Central memory CD8-positive, alpha-beta T cell (primary cell): ENCODE results near the gene FMN1.

Experiments
- ATAC-seq: fragments of 150-1000 bp; cut with Tn5 transposase; replicated peaks from 2 replicates; pipeline ENCODE4 v1.10.0; 2022; ENCODE audit warnings: mild to moderate bottlenecking, moderate FRiP score, moderate number of reproducible peaks; ENCODE audit not compliant: poor library complexity, severe bottlenecking; ENCODE audit errors: extremely low read depth
- DNase-seq, 2 donors: peaks; one replicate each; pipeline ENCODE4 v3.0.0; 2021; ENCODE audit warnings: low spot score in 2 of 2
- H3K27ac Mint-ChIP-seq: one replicate; pipeline ENCODE4 v1.8.0; 2022; ENCODE audit warnings: low read depth, mild to moderate bottlenecking, moderate library complexity, mixed read lengths
- H3K27me3 Mint-ChIP-seq: one replicate; pipeline ENCODE4 v1.8.0; 2022; ENCODE audit warnings: mixed read lengths
- H3K36me3 Mint-ChIP-seq: one replicate; pipeline ENCODE4 v1.8.0; 2022; ENCODE audit warnings: mild to moderate bottlenecking, moderate library complexity, mixed read lengths; ENCODE audit not compliant: insufficient read depth
- H3K4me1 Mint-ChIP-seq: one replicate; pipeline ENCODE4 v1.8.0; 2022; ENCODE audit warnings: mixed read lengths
- H3K4me3 Mint-ChIP-seq: one replicate; pipeline ENCODE4 v1.8.0; 2022; ENCODE audit warnings: mild to moderate bottlenecking, moderate library complexity, mixed read lengths
- H3K9me3 Mint-ChIP-seq: one replicate; pipeline ENCODE4 v1.8.0; 2022; ENCODE audit warnings: mixed read lengths

Gene FMN1

GRCh38 chr15:32730677-32731654 lies 463.5 kb downstream of the FMN1 start:
- Mint-ChIP-seq H3K4me3 (no peak overlapping the region), H3K9me3 (peaks cover 5% of the 10 kb centered on the region), H3K36me3 (no peaks in the 10 kb centered on the region), H3K27me3 (peaks cover 49% of the 10 kb centered on the region), H3K4me1 (no peaks in the 10 kb centered on the region), H3K27ac (no peak overlapping the region)
- no peak for ATAC-seq
- DNase-seq, result no peak

DNA sequence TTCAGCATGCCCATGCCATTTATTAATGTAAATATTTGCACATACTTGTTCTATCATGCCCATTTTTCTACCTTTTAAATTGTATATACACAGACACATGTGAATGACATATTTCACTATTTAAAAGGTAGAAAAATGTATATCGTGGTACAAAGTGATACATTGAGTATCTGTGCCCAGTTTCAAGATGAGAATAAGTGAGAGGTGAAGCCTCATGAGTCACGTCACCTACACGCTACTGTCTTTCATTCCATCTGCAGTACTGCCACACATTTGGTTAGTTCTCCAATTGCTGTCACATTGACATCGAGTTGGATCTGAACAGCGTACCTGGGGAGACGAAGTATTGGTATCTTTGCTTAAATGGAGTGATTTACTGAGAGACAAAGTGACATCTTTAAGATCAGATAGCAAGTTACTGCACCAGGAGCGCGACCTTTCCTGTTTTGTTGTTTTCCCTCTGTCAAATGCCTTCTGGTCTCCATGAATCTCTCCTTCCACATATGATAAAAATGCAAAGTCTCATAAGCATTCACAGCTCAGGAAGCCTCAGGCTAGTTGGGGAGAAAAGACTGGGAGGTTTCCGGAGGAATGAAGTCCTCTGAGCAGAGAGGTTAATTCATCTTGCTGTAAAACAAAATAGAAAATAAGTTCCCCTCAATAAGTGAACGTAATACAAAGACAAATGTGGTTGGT lies 464.7 kb downstream of the FMN1 start:
- no peaks in the 10 kb centered on the region for H3K36me3 Mint-ChIP-seq
- H3K4me3 Mint-ChIP-seq, result no peak overlapping the region
- H3K4me1 Mint-ChIP-seq, result no peaks in the 10 kb centered on the region
- no peak for DNase-seq
- ATAC-seq, result no peak
- H3K27me3 Mint-ChIP-seq, result peaks cover 50% of the 10 kb centered on the region
- H3K27ac Mint-ChIP-seq, result no peak overlapping the region
- peaks cover 5% of the 10 kb centered on the region for H3K9me3 Mint-ChIP-seq

DNA sequence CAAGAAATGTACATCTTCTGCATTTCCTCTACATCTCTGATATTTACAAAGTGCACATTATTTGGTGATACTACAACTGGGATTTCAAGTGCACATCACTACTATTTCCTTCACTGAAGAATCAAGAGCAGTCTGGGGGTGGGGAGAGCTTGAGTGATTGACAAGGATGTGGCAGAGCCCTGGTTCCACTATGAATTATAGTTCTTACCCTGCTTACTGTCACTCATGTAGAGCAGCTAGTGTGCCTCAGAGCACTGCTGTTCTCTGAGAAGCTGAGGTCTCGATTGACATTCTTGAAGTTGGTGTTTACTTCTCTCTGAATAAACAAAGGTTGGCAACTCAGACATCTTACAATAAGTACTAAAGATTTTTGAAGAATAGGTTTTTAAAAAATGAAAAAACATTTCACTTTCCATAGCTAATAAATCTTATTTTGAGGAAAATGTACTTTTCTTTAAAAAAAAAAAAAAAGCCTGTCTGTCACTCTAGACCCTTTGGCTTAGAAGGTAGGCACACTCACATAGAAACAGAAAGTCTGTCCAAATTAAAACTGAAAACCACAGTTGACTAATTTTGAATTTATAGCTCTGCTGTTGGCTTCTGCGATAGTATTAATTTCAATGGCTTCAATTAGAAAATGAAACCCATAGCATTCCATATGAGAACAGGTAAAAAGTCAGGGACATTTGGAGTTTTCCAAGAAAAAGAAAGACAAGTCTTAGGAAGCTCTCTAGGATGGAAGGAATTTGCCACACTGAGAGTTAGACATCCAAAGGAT lies 471.2 kb downstream of the FMN1 start:
- Mint-ChIP-seq H3K27ac (no peak overlapping the region), H3K27me3 (peaks cover 72% of the 10 kb centered on the region), H3K4me1 (no peaks in the 10 kb centered on the region)

DNA sequence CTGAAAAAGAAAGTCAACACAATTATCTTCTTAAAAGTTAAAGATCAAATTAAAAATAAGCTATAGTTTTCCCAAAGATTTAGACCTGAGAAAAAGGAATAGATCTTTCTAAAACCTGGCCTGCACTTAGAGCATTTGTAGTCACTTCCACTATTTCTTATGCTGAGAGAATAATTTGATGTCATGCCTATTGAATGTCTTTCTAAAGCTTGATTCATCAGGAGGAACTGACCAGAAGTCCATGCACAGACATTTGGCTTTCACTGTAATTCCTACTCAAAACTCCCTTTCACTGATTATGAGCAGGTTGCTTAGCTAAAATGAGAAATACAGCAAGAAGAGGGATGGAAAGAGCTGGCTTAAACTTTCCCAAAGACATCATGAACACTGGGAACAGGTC lies 472.4 kb downstream of the FMN1 start:
- H3K27ac Mint-ChIP-seq, result no peak overlapping the region
- H3K27me3 Mint-ChIP-seq, result peaks cover 83% of the 10 kb centered on the region
- DNase-seq, result no peak
- H3K9me3 Mint-ChIP-seq, result peaks cover 5% of the 10 kb centered on the region
- no peak for ATAC-seq
- H3K4me3 Mint-ChIP-seq, result no peak overlapping the region
- peaks cover 2% of the 10 kb centered on the region for H3K36me3 Mint-ChIP-seq
- peaks cover 5% of the 10 kb centered on the region for H3K4me1 Mint-ChIP-seq

More for the DNA sequence above, 471.2 kb downstream of the FMN1 start:
- no peak for ATAC-seq
- DNase-seq, result no peak
- H3K9me3 Mint-ChIP-seq, result peaks cover 5% of the 10 kb centered on the region
- peaks cover 2% of the 10 kb centered on the region for H3K36me3 Mint-ChIP-seq
- H3K4me3 Mint-ChIP-seq, result no peak overlapping the region

DNA sequence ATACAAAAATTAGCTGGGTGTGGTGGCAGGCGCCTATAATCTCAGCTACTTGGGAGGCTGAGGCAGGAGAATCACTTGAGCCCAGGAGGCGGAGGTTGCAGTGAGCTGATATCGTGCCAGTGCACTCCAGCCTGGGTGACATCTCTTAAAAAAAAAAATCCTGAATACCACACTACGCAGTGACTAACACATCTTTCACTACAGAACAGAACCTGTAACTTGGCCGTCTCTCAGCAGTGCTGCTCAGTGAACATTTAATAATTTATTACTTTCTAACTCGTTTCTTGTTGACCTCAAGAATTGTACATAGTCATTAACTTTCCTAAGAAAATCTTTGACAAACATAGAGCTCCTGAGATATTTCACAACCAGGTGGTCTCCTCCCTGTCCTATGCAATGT lies 472.9 kb downstream of the FMN1 start:
- H3K4me1 Mint-ChIP-seq, result peaks cover 10% of the 10 kb centered on the region
- H3K4me3 Mint-ChIP-seq, result no peak overlapping the region
- DNase-seq (no peak), ATAC-seq (no peak)
- peaks cover 83% of the 10 kb centered on the region for H3K27me3 Mint-ChIP-seq
- no peak overlapping the region for H3K27ac Mint-ChIP-seq
- peaks cover 2% of the 10 kb centered on the region for H3K36me3 Mint-ChIP-seq
- peaks cover 5% of the 10 kb centered on the region for H3K9me3 Mint-ChIP-seq

- Mint-ChIP-seq H3K27ac (no peak overlapping the region), H3K36me3 (peaks cover 2% of the 10 kb centered on the region), H3K4me1 (peaks cover 12% of the 10 kb centered on the region), H3K9me3 (no peaks in the 10 kb centered on the region), H3K4me3 (peak overlapping the region; percentile 31), H3K27me3 (peaks cover 82% of the 10 kb centered on the region)
- ATAC-seq, result no peak
- no peak for DNase-seq
Observed at GRCh38 chr15:32718821-32719716, 475.4 kb downstream of the FMN1 start.

- peaks cover 89% of the 10 kb centered on the region for H3K27me3 Mint-ChIP-seq
- H3K36me3 Mint-ChIP-seq, result peaks cover 2% of the 10 kb centered on the region
- H3K27ac Mint-ChIP-seq, result no peak overlapping the region
- H3K4me3 Mint-ChIP-seq, result peak overlapping the region; percentile 13
- no peaks in the 10 kb centered on the region for H3K9me3 Mint-ChIP-seq
- H3K4me1 Mint-ChIP-seq, result peaks cover 12% of the 10 kb centered on the region
- ATAC-seq (no peak), DNase-seq (no peak)
Observed at GRCh38 chr15:32718227-32718820, 476.2 kb downstream of the FMN1 start.

GRCh38 chr15:32717426-32718226 lies 476.9 kb downstream of the FMN1 start, which contains the start of gene GREM1:
TSS of gene GREM1 (plus strand) at chr15:32718004. CDS start at chr15:32730691, 12,687 bp downstream.
- Mint-ChIP-seq H3K36me3 (peaks cover 2% of the 10 kb centered on the region), H3K4me1 (peaks cover 12% of the 10 kb centered on the region), H3K9me3 (no peaks in the 10 kb centered on the region), H3K4me3 (peak within 1 kb of the TSS; percentile 31), H3K27ac (no peak within 1 kb of the TSS), H3K27me3 (peaks cover 91% of the 10 kb centered on the region)
- no peak for DNase-seq
- no peak for ATAC-seq

DNA sequence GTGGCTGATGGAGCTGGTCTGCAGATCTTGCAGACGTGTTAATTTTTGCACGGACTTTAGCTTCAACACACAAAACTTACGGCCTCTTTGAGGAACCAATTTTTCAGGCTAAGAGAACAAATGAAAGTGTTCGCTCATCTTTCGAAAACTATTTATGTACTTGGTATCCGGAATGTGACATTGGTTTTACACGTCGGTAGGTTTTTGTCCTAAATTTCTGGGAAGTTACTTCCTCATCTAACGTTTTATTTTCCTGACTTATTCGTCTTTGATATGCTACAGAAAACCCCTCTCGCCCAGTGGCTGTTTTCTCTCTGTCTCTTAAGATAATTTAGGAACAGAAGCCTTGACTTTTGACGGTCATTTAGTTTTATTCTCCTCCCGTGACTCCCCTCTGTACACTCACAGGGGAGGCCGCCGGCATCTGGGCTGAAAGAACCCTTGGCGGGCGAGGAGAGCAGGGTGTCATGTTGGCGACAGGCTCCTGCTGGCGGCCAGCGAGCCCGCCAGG lies 477.5 kb downstream of the FMN1 start:
- ATAC-seq (no peak), DNase-seq (no peak)
- H3K4me1 Mint-ChIP-seq, result peaks cover 12% of the 10 kb centered on the region
- H3K4me3 Mint-ChIP-seq, result peak overlapping the region; percentile 25
- peaks cover 2% of the 10 kb centered on the region for H3K36me3 Mint-ChIP-seq
- no peaks in the 10 kb centered on the region for H3K9me3 Mint-ChIP-seq
- no peak overlapping the region for H3K27ac Mint-ChIP-seq
- peaks cover 91% of the 10 kb centered on the region for H3K27me3 Mint-ChIP-seq

DNA sequence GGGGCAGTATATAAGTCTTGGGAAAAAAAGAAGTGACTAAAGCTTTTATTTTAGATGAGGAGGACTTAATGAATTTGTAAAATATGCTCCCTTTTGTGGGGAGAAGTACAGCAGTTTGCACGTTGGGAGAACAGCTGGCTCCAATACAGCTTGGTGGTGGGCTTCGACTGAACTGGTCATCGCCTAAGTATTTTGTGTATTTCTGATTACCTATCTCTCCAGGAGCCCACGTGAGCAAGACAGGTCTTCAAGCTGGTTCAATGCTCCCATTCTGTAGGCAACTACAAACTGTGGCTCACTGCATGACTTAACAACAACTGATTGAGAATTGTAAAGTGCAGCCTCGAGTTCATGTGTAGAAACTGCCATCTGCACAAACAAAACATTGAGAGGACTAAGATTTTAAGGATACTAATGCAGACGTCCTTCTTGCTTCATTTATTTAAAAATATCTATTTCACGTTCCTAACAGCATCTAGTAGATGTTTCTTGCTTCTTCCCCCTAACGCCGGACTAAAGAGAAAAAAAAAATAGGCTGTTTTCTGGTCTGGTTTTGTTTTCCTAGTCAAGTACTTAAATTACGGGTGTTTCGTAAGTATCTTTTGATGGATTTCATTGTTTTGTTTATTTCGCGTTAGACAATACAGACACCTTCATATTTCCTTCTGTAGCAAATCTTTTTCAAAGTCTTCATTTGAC lies 478.1 kb downstream of the FMN1 start:
- ATAC-seq, result no peak
- no peak for DNase-seq
- Mint-ChIP-seq H3K4me1 (peaks cover 12% of the 10 kb centered on the region), H3K36me3 (peaks cover 2% of the 10 kb centered on the region), H3K4me3 (peak overlapping the region; percentile 25), H3K27ac (no peak overlapping the region), H3K9me3 (no peaks in the 10 kb centered on the region), H3K27me3 (peaks cover 89% of the 10 kb centered on the region)
